ENCODE results near the gene GYPB.
"Not testable (repeated sequence)": the region's sequence is repeated elsewhere in the genome, so short reads cannot be mapped to it uniquely, and the experiment has no call there.

DNA sequence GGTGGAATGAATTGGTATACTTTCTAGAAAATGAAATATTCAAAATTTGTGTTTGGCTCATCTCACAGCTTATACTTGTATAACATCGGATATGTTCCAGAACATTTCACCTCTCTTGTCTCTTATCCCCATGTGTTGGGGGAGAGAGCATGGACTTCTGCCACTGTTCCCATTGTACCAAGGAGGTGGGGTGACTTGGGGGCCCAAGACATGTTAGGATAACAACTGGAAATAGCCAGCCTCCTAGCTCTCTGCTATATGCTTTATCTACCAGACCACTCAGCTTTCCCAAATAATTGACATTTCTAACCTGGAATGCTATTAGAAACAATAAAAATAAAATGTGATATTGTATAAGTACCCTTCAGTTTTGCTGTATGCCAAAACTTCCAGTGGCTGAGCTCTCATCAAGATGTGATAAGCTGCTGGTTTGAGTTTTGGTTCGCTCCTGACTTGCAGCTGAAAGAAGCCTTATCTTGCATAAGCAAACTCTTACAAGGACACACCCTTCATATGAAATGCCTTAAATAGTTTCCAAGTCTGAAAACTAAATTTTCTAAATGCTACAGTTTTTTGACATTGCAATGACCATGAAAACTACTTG, 12.9 kb downstream of the GYPB start:
- TF ChIP-seq, protein P1, sequence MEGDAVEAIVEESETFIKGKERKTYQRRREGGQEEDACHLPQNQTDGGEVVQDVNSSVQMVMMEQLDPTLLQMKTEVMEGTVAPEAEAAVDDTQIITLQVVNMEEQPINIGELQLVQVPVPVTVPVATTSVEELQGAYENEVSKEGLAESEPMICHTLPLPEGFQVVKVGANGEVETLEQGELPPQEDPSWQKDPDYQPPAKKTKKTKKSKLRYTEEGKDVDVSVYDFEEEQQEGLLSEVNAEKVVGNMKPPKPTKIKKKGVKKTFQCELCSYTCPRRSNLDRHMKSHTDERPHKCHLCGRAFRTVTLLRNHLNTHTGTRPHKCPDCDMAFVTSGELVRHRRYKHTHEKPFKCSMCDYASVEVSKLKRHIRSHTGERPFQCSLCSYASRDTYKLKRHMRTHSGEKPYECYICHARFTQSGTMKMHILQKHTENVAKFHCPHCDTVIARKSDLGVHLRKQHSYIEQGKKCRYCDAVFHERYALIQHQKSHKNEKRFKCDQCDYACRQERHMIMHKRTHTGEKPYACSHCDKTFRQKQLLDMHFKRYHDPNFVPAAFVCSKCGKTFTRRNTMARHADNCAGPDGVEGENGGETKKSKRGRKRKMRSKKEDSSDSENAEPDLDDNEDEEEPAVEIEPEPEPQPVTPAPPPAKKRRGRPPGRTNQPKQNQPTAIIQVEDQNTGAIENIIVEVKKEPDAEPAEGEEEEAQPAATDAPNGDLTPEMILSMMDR (IDR thresholded peaks at IDR 0.05; ENCODE audit: poor library complexity), result not testable (repeated sequence)
- TF ChIP-seq EZH2phosphoT487 (IDR thresholded peaks at IDR 0.05; ENCODE audit: low read depth, severe bottlenecking, unreplicated experiment); EZH2 (IDR thresholded peaks at IDR 0.05; ENCODE audit: borderline replicate concordance): not testable (repeated sequence)

Measured in hepatocyte (in vitro differentiated cells).